Thoracic aorta (tissue), 2 donors: Measurements from ENCODE around the gene DHX32. TPM values are rescaled to one million over a fixed set of nuclear protein-coding genes. Genes with fewer than 3 reads are reported as not detected.
"Not testable (repeated sequence)": the region's sequence is repeated elsewhere in the genome, so short reads cannot be mapped to it uniquely, and the experiment has no call there.

Experiments used
- ATAC-seq: fragments of 150-250 bp; one replicate; pipeline ENCODE4 v1.8.0; 2017; ENCODE audit warnings: low read depth; ENCODE audit not compliant: insufficient number of reproducible peaks, low FRiP score
- DNase-seq: peaks from one replicate; pipeline ENCODE4 v3.0.0-alpha.2; 2020; ENCODE audit warnings: low spot score
- H3K27ac ChIP-seq, 2 donors: fragments of 200-600 bp; sonication (generic); 1 replicate in 1 of 2; 2 replicates in 1 of 2; pipeline ENCODE4 v1.5.1; 2016; ENCODE audit warnings: mild to moderate bottlenecking in 2 of 2, moderate library complexity in 2 of 2
- H3K27me3 ChIP-seq: fragments of 200-600 bp; sonication (generic); replicated peaks from 2 replicates; pipeline ENCODE4 v1.6.0; 2016; ENCODE audit warnings: mild to moderate bottlenecking; ENCODE audit not compliant: insufficient read depth
- H3K36me3 ChIP-seq: fragments of 200-600 bp; sonication (generic); one replicate; pipeline ENCODE4 v1.5.1; 2016
- H3K4me1 ChIP-seq, 2 donors: fragments of 200-600 bp; sonication (generic); 1 replicate in 1 of 2; 2 replicates in 1 of 2; pipeline versions ENCODE4 v1.5.1 to v1.6.0; 2016; ENCODE audit warnings: low read depth in 2 of 2, mild to moderate bottlenecking in 1 of 2; ENCODE audit not compliant: control insufficient read depth in 1 of 2
- H3K4me3 ChIP-seq: fragments of 200-600 bp; sonication (generic); 2 replicates; pipeline ENCODE4 v1.5.1; 2016; ENCODE audit warnings: mild to moderate bottlenecking
- H3K9me3 ChIP-seq: fragments of 200-600 bp; sonication (generic); 2 replicates; pipeline ENCODE4 v1.5.1; 2016
- total RNA-seq, 2 donors: library from RNA; depleted of rRNA; stranded (reverse); fragments of >200 nt; gene quantifications; one replicate each; pipeline versions ENCODE4 v1.1.0 to v1.2.3, GENCODE V29; 2016
- TF ChIP-seq, protein P1 (sequence below): fragments of 200-600 bp; sonication (generic); IDR thresholded peaks from one replicate; pipeline ENCODE4 v1.5.1; 2019; ENCODE audit warnings: antibody characterized with exemption

Gene DHX32
- total RNA-seq, 2 donors from 2014 or later, result 11.1 to 14.0 TPM

DNA sequence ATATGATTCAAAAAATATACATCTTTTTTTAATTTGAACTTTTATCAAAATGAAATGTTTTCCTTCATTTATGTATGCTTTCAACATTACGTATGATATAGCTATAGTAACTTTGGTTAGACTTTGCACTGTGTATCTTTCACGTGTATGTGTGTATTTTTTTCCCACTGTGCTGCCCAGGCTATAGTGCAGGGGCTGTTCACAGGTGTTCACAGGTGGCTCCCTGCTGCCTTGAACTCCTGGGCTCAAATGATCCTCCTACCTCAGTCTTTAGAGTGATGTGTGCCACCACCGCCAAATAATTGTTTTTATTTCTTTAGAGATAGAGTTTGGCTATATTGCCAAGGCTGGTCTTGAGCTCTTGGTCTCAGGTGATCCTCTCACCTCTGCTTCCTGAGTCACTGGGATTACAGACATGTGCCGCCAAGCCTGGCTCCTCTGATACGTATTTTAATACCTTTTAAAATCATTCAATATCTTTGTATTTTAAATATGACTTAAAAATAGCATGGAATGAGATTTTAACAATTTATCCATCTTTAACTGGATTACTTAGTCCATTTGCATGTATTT is 44.3 kb upstream of the DHX32 start:
- ATAC-seq (no peak), DNase-seq (no peak)
- Histone ChIP-seq H3K27me3 (no peaks in the 10 kb centered on the region), H3K4me1 (no peaks in the 10 kb centered on the region), H3K9me3 (no peaks in the 10 kb centered on the region), H3K27ac (no peak overlapping the region), H3K36me3 (no peaks in the 10 kb centered on the region), H3K4me3 (no peak overlapping the region)
- TF ChIP-seq, protein P1, sequence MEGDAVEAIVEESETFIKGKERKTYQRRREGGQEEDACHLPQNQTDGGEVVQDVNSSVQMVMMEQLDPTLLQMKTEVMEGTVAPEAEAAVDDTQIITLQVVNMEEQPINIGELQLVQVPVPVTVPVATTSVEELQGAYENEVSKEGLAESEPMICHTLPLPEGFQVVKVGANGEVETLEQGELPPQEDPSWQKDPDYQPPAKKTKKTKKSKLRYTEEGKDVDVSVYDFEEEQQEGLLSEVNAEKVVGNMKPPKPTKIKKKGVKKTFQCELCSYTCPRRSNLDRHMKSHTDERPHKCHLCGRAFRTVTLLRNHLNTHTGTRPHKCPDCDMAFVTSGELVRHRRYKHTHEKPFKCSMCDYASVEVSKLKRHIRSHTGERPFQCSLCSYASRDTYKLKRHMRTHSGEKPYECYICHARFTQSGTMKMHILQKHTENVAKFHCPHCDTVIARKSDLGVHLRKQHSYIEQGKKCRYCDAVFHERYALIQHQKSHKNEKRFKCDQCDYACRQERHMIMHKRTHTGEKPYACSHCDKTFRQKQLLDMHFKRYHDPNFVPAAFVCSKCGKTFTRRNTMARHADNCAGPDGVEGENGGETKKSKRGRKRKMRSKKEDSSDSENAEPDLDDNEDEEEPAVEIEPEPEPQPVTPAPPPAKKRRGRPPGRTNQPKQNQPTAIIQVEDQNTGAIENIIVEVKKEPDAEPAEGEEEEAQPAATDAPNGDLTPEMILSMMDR, result no peak

DNA sequence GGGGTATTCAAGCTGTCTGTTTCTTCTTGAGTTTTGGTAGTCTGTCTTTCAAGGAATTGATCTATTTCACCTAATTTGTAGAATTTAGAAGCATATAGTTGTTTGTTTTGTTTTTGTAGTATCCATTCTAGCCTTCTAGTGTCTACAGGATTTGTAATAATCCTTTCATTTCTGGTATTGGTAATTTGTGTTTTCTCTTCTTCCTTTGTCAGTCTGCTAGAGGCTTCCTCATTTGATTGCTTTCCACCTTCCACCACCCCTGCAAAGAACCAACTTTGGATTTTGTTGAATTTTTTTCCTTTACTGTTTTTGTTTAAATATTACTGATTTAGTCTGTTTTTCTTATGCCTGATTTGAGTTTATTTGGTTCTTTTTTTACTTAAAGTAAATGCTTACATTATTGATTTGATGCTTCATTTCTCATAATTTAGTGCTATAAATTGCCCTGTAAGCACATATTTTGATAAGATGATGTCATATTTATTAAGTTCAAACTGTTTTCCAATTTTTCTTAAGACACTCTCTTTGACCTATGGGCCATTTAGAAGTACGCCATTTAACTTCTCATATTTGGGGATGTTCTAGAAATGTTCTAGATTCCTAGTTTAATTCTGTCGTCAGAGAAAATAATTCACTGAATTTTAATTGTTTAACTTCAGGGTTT is 40.7 kb upstream of the DHX32 start:
- DNase-seq, H3K4me3 ChIP-seq, H3K4me1 ChIP-seq, H3K27ac ChIP-seq, H3K9me3 ChIP-seq, H3K27me3 ChIP-seq, H3K36me3 ChIP-seq, ATAC-seq: not testable (repeated sequence)

DNA sequence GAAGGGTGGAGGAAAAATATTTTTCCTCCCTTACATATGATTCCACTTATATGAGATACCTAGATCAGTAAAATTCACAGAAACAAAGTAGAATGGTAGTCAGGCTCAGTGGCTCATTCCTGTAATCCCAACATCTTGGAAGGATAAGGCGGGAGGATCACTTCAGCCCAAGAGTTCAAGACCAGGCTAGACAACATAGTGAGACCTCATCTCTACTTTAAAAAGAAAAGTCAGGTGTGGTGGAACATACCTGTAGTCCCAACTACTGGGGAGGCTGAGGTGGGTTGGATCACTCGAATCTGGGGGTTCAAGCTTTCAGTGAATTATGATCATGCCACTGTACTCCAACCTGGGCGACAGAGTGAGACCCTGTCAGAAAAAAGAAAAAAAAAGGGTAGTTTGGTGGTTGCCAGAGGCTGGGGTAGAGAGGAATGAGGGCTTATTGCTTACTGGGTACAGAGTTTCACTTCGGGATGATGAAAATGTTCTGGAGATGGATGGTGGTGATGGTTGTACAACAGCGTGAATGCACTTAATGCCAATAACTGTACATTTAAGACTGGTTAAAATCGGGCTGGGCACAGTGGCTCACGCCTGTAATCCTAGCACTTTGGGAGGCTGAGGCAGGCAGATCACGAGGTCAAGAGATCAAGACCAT is 36.7 kb upstream of the DHX32 start:
- ATAC-seq, H3K27me3 ChIP-seq, H3K36me3 ChIP-seq, H3K9me3 ChIP-seq, H3K4me3 ChIP-seq, DNase-seq, H3K4me1 ChIP-seq, H3K27ac ChIP-seq: not testable (repeated sequence)

DNA sequence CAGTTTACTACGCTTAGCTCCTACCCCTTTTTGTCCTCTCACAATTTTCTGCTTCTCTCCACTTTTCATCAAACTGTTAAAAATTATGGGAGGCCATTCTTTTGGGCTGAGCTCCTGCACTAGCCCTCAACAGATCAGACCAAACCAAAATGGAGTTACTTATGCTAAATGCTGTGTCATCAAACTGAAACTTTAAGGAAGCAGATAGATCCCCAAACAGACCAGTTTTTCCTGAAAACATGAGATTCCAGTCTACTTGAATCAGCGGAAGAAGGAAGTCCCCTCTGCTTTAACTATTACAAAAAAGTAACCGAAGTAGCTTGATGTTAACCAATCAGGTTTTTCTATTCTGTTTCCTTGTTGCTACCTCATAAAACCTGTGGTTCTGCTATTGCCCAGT is 35.9 kb upstream of the DHX32 start:
- TF ChIP-seq, protein P1, result no peak
- Histone ChIP-seq H3K4me3 (no peak overlapping the region), H3K27me3 (no peaks in the 10 kb centered on the region), H3K27ac (no peak overlapping the region), H3K4me1 (no peaks in the 10 kb centered on the region), H3K9me3 (no peaks in the 10 kb centered on the region), H3K36me3 (no peaks in the 10 kb centered on the region)
- no peak for DNase-seq
- no peak for ATAC-seq

DNA sequence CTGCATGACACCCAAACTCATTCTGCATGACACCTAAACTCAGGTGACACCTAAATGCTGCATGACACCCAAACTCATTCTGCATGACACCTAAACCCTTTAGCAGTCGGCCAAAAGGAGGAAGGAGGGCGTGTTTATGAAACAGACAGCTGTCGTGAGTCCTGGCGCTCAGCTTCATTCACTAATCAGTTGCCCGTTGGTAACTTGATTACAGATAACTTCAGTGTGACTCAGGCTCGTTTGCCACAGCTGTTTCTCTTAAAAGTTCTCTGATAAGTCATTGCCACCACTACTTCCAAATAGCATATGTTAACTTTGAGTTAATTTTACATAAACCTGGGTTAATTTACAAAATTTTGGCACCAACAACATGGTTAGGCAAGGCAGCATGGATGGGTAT is 32.2 kb upstream of the DHX32 start:
- H3K4me3 ChIP-seq, H3K4me1 ChIP-seq, H3K27ac ChIP-seq, ATAC-seq, H3K36me3 ChIP-seq, H3K9me3 ChIP-seq, DNase-seq, H3K27me3 ChIP-seq: not testable (repeated sequence)

GRCh38 chr10:125911990-125912389 is 30.9 kb upstream of the DHX32 start:
- H3K36me3 ChIP-seq, result no peaks in the 10 kb centered on the region
- H3K4me1 ChIP-seq, result no peaks in the 10 kb centered on the region
- H3K4me3 ChIP-seq, result no peak overlapping the region
- DNase-seq (no peak), ATAC-seq (no peak)
- H3K27ac ChIP-seq, result no peak overlapping the region
- TF ChIP-seq, protein P1, result no peak
- H3K27me3 ChIP-seq, result no peaks in the 10 kb centered on the region
- no peaks in the 10 kb centered on the region for H3K9me3 ChIP-seq
